Measurements from ENCODE around the gene TMEM212.

DNA sequence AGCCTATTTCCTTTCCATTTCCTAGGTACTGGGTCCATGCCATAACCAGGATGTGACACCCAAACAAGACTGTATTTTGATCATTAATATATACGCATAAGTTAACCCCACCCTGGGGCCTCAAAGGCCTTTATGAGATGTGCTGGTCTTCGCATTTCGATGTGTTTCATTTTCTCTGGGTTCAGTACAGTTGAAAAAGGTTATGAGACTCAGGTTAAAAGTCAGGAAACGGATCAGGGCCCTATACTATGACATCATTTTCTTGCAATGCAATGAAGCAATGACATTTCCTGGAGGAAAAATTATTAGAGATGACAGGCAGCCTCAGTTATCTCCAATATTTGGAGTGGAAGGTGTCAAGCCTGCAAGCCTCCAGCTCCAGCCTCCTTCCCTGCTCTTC is 31.7 kb downstream of the TMEM212 start:
- TF ChIP-seq, protein P1, sequence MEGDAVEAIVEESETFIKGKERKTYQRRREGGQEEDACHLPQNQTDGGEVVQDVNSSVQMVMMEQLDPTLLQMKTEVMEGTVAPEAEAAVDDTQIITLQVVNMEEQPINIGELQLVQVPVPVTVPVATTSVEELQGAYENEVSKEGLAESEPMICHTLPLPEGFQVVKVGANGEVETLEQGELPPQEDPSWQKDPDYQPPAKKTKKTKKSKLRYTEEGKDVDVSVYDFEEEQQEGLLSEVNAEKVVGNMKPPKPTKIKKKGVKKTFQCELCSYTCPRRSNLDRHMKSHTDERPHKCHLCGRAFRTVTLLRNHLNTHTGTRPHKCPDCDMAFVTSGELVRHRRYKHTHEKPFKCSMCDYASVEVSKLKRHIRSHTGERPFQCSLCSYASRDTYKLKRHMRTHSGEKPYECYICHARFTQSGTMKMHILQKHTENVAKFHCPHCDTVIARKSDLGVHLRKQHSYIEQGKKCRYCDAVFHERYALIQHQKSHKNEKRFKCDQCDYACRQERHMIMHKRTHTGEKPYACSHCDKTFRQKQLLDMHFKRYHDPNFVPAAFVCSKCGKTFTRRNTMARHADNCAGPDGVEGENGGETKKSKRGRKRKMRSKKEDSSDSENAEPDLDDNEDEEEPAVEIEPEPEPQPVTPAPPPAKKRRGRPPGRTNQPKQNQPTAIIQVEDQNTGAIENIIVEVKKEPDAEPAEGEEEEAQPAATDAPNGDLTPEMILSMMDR (IDR thresholded peaks at IDR 0.05; ENCODE audit: low read depth, low read length): no peak
- TF ChIP-seq POLR2A (IDR thresholded peaks at IDR 0.05; ENCODE audit: extremely low read depth, insufficient read length): no peak
- TF ChIP-seq, protein P2, sequence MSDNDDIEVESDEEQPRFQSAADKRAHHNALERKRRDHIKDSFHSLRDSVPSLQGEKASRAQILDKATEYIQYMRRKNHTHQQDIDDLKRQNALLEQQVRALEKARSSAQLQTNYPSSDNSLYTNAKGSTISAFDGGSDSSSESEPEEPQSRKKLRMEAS (IDR thresholded peaks at IDR 0.05; ENCODE audit: low read depth, low read length): no peak
- no peak for TF ChIP-seq MYC (IDR thresholded peaks at IDR 0.05; ENCODE audit: low read depth, low read length)

All from NB4 (cell line).